GM18870 (cell line): ENCODE measurements around the gene TRAF3.
"Not testable (repeated sequence)": the region's sequence is repeated elsewhere in the genome, so short reads cannot be mapped to it uniquely, and the experiment has no call there.

Experiments
- ATAC-seq: cut with Tn5 transposase; IDR thresholded peaks from one replicate; pipeline ENCODE4 v1.9.1; 2021; ENCODE audit warnings: moderate library complexity; ENCODE audit not compliant: unreplicated experiment

The TRAF3 gene

GRCh38 chr14:102750376-102750775, 26.9 kb upstream of the TRAF3 start:
- ATAC-seq, result no peak

GRCh38 chr14:102751088-102751487, 26.2 kb upstream of the TRAF3 start:
- ATAC-seq, result no peak

- no peak for ATAC-seq
These were observed 24.9 kb upstream of the TRAF3 start for GRCh38 chr14:102752239-102752847.

GRCh38 chr14:102754370-102755262, 22.6 kb upstream of the TRAF3 start:
- peak; percentile 43 for ATAC-seq

GRCh38 chr14:102757646-102758045, 19.6 kb upstream of the TRAF3 start:
- no peak for ATAC-seq

GRCh38 chr14:102758087-102758486, 19.2 kb upstream of the TRAF3 start:
- no peak for ATAC-seq

- no peak for ATAC-seq
These were observed 17.6 kb upstream of the TRAF3 start for GRCh38 chr14:102759456-102760187.

GRCh38 chr14:102760496-102761193, 16.6 kb upstream of the TRAF3 start:
- ATAC-seq, result no peak

- no peak for ATAC-seq
These were observed 16.0 kb upstream of the TRAF3 start for GRCh38 chr14:102761206-102761605.

- ATAC-seq, result peak; percentile 47
These were observed 13.0 kb upstream of the TRAF3 start for GRCh38 chr14:102764220-102764671.

GRCh38 chr14:102765770-102766169, 11.5 kb upstream of the TRAF3 start:
- ATAC-seq, result not testable (repeated sequence)

- no peak for ATAC-seq
These were observed 8.8 kb upstream of the TRAF3 start for GRCh38 chr14:102768223-102769048.

GRCh38 chr14:102769049-102769327, 8.3 kb upstream of the TRAF3 start:
- ATAC-seq, result no peak

GRCh38 chr14:102770147-102771123, 6.8 kb upstream of the TRAF3 start:
- ATAC-seq, result no peak

GRCh38 chr14:102771144-102771543, 6.1 kb upstream of the TRAF3 start:
- no peak for ATAC-seq

- ATAC-seq, result no peak
These were observed 4.3 kb upstream of the TRAF3 start for GRCh38 chr14:102772781-102773570.

- peak; percentile 35 for ATAC-seq
These were observed 2.7 kb upstream of the TRAF3 start for GRCh38 chr14:102774391-102775153.
